Measurements from ENCODE around the gene SOCS4.

DNA sequence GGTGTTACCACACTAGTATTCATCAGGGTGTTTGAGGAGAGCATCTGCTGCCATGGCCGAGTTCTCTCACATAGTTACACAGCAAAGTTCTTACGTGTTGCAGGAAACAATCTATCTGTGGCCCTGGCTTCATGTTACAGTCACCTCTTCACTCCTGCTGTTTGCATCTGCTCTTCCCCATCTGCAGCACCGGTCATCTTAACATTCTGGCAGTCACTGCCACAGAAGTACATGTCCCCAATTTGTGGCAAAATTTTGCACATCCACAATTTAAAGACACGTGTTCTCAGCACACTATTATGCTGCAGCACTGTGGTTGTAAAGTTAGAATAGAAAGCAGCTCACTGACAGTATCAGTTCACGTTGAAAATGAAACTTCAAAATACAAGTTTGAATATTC lies 47.6 kb downstream of the SOCS4 start:
- no peak for TF ChIP-seq POLR2A (IDR thresholded peaks at IDR 0.05)
- TF ChIP-seq, protein P1, sequence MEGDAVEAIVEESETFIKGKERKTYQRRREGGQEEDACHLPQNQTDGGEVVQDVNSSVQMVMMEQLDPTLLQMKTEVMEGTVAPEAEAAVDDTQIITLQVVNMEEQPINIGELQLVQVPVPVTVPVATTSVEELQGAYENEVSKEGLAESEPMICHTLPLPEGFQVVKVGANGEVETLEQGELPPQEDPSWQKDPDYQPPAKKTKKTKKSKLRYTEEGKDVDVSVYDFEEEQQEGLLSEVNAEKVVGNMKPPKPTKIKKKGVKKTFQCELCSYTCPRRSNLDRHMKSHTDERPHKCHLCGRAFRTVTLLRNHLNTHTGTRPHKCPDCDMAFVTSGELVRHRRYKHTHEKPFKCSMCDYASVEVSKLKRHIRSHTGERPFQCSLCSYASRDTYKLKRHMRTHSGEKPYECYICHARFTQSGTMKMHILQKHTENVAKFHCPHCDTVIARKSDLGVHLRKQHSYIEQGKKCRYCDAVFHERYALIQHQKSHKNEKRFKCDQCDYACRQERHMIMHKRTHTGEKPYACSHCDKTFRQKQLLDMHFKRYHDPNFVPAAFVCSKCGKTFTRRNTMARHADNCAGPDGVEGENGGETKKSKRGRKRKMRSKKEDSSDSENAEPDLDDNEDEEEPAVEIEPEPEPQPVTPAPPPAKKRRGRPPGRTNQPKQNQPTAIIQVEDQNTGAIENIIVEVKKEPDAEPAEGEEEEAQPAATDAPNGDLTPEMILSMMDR (IDR thresholded peaks at IDR 0.05): no peak
- no peak for TF ChIP-seq EP300 (IDR thresholded peaks at IDR 0.05; ENCODE audit: low read depth)

Measured in transverse colon (tissue), 3 donors.